GM19328 (cell line): ENCODE measurements around the gene APBB2.

Source experiments
- ATAC-seq: cut with Tn5 transposase; IDR thresholded peaks from one replicate; pipeline ENCODE4 v1.9.1; 2021; ENCODE audit warnings: mild to moderate bottlenecking, moderate library complexity; ENCODE audit not compliant: unreplicated experiment

The APBB2 gene

DNA sequence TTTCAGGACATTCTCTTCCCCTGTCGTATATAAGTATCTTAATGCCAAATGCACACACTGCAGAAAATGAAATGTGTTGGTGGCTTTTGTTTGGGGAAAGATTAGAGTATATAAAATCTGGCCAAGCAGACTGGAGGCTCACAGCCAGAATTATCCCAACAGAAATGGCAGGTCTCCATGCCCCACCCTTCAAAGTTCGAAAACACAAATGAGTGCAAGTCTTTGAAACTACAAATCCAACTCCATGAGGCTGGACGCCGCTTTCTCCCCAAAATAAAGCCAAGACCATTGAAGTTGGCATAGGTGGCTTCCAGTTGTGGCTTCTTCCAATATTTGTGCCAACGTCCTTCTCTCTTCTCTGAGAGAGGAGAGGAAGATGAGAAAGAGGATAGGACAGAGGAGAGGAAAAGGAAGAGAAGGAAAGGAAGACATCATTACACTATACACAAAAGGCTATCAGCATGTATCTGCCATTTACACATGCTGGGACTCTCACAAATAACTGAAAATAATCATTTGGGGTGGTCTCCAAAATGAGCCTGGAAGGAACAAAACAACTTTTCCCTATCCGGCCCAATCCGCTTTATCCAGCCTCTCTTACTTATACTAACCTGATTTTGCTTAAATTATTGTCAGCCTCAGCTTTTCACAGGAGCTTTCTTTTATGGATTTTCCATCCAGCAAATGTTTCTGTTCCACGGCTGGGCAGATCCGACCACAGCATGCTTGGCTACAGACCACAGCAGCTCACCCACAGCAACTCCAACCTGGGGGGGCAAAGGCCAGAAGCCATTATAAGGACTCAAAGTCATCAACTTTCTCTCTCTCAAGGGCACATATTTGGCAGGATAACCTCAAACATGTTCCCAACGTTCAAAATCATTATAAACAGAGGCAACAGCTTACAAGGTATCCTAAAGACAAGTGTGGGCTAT lies 71.7 kb downstream of the APBB2 start:
- no peak for ATAC-seq

DNA sequence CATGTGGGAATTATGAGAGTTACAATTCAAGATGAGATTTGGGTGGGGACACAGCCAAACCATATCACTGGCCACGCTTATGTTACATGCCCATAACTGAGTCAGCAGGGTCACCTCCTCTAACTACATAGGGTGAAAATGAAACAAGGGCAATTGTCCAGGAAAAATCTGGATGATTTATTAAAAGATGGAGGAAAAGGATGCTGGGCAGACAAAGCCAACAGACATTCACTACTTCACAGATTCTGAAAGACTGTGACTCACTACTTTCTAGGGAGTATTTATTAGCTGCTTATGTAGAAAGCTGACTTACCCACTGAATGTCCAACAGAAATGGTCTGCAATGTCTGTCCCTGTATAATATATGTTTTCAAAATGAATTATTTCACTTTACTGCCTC lies 72.4 kb downstream of the APBB2 start:
- ATAC-seq: no peak

DNA sequence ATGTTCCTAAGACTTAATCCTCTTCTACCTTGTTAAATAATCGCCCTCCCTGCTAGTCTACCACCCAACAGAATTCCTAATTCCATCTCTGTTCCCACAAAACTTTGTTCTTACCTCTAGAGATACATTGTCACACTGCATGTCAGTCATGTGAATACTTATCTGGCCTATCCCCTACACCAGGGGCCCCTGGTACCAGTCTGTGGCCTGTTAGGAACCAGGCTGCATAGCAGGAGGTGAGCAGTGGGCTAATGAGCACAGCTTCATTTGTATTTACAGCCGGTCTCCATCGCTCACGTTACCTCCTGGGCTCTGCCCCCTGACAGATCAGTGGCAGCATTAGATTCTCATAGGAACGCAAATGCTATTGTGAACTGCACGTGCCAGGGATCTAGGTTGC lies 73.9 kb downstream of the APBB2 start:
- no peak for ATAC-seq

DNA sequence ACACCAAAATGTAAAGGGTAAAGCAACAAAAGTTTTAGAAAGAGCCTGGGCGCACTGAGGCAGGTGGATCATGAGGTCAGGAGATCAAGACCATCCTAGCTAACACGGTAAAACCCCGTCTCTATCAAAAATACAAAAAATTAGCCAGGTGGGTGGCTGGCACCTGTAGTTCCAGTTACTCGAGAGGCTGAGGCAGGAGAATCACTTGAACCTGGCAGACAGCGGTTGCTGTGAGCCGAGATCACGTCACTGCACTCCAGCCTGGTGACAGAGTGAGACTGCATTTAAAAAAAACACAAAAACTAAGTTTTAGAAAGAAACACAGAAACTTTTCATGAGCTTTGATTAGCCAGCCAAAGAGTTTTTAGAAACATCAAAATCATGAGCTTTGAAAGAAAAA lies 76.5 kb downstream of the APBB2 start:
- no peak for ATAC-seq

DNA sequence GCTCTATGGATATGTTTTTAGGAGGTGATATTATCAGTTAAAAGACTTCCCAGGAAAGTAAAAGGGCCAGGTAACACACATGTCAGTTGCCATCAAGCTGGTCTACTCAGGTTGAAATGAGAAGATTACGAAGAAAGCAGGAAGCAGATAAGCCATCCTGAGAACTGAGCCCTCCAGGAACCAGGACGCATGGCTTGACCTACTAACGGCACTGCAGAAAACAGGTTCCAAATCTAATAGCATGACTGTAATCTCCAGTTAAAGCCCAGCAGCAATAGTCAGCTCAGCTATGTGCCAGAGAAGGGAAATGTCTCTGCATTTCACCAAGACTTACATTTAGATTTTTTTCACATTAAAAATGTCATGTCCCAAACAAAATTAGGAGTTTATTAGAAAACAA lies 77.9 kb downstream of the APBB2 start:
- ATAC-seq: no peak

DNA sequence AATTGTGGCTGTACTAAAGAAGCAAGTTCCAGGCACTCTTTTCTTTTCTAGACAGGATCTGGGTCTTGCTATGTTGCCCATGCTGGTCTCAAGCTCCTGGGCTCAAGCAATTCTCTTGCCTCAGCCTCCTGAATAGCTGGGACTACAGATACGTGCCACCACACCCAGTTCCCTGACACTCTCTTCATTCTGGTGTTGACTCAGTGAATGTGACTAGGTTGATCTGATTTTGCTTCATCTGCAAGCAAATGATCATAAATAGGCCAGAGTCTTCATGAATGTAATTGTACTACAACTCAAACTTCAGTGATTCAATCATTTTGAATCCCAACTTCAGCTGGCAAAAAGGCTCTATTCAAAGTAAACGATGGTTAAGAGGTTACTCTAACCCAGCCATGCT lies 78.5 kb downstream of the APBB2 start:
- ATAC-seq: no peak

DNA sequence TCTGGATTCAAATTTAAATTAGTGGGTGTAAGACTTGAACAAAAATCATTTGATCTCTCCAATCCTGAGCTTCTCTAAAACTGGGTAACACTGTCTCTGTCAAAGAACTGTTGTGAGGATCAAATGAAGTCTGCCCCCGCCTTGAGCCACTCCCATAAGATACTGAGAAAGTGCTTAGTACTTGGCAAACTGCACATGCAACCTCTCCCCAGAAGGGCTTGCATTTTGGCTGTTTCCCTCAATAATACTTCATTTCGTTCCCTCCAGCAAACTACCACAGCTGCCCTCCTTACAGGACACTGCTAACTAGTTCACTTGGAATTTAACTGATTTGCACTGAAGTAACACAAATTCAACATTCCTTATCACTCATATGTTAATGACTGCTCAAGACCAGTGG lies 79.8 kb downstream of the APBB2 start:
- ATAC-seq: no peak

DNA sequence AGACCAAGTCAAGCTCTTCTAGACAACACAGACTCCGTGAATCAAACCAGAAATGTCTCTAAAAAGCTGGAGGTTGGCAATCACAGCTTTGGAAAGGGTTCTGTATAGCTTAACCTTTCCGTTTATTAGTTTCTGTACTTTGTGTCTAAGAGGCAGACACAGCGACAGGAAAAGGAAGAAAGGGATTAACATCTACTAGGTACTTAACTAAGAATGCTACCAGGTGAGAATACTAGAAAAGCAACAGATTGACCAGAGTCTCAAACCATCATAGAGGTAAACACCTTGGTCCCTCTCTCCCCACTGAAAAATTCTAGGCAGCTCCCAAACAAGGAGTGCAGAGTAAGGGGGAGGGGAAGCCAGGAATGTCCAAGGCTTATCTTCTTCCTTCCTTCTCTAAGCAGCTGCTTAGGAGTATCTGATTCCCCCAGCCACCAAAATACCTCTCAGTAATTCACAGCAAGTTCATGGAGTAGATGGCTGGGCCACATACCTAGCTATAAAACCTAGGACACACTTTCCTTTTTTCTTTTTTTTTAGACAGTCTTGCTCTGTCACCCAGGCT lies 80.8 kb downstream of the APBB2 start:
- no peak for ATAC-seq

DNA sequence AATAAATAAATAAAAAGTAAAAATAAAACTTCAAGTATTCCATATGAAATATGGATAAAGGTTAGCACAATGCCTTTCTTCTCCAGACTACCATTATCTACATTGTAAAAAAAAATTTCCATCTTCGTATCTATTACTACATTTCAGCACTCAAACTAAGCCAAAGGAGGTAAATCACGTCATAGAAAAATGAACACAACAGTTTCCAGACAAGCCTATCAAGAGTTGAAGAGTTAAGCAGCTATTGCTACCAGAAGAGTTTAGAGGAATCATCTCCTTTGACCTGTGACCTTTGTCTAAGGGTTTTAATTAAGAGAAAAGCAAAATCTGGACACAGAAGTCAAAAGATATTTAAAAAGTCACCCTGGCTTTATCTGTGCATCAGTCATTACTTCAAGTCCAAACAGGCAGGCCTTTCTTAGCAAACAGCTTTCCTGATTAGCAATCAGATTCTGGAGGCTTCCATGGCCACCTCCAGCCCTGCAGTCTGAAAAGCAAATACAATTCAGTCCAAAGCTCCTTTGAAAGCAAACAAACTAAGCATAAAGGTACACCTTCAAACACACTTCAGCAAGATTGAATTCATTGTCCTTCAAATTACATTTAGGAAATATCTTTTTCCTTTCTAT lies 82.2 kb downstream of the APBB2 start:
- ATAC-seq: no peak

DNA sequence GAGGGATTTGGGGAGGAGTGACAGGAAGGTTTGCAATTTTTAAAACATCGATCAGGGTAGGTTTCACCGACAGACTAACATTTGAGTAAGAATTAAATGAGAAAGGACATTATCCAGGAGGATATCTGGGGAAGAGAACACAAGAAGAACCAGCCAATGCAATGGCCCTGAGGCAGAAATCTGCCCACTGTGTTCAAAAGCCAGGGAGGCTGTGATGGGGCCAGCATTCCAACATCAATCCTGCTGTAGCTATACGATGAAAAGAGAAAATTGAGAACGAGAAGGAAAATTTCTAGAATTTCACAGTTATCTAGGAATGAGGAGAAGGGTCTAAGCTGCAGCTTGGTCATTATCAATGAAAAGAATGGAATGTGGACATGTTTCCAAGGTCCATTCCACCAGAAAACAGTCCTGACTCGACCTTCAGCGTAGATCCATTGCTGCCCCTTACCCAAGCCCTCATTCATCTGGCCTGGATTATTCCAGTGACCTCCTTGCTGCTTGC lies 84.4 kb downstream of the APBB2 start:
- ATAC-seq: no peak

DNA sequence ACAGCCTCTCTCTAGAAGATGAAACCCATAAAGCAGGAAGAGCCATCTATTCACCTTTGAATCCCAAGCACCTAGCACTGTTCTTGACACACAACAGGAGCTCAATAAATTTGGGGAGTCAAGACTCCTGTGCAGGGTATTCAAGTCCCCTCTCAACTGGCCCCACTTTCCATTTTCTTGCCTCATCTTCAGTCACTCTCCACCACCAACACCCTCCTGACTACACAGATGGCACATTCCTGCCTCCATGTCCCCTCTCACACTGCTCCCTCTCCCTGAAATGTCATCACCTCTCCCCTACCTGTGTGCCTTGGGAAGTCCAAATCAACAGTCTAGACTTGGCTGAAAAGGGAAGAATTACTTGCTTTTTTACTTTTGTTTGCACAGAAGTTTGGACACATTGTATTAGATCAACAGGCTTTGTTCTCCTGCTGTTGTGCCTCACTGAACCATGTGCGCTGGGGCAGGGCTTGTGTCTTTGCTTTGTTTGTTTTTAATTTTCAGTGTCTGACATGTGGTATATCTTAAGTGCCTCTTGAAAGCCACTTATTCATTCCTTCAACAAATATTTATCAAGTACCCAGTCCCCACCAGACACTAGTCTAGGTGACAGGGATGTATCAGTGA lies 85.1 kb downstream of the APBB2 start:
- ATAC-seq: no peak

DNA sequence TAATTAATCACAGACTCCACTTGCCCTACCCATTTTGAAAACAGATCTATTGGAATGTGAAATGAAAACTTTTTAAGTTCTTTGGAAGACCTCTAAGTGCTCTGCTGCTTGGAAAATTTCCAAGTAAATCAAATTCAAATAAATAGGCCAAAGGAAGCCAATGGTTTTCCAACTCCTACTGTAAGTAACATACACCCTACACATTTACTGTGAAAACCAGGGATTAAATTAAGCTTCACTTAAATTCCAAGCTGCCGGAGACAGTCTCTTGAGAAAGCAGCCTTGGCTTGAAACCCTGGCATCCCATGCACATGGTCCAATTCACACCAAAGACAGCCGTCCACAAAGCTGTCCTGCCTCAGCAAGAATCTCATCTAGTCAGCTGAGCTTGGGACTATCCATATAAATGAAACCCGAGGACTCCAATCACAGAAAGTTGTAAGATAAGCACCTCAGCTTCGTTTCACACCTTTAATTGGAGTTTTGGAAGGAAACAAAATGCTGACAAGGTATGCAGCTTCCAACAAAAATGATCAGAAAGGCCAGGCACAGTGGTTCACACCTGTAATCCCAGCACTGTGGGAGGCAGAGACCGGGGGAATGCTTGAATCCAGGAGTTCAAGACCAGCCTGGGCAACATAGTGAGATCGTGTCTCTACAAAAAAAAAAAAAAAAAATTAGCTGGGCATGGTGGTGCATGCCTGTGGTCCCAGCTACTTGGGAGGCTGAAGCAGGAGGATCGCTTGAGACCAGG lies 88.6 kb downstream of the APBB2 start:
- no peak for ATAC-seq

DNA sequence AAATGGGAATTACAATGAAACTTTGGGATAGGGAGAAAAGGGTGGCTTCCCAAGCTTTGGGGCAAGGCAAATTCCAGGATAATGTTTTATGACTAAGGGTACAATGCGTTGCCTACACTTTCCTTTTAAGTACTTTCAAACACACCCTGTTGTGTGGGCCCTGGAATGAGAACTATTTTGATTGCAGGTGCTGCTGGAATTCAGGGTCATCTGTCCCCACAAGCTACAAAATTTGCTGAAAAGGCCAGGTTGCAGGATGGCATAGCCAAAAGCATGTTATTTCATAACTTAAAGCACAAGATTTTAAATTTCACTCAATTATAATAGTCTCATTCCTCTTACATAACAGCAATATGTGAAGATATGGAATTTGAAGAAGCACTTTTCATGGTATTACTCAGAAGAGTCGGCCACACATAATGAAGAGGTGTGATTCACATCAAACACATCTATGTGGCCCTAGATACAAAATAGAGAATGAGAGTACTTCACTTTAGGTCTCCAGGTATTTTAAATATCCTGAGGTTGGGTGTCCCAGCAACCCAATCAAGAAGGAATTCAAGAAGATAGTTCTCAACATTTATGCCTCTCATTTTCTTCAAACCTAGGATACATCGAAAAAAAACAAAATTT lies 89.3 kb downstream of the APBB2 start:
- no peak for ATAC-seq

DNA sequence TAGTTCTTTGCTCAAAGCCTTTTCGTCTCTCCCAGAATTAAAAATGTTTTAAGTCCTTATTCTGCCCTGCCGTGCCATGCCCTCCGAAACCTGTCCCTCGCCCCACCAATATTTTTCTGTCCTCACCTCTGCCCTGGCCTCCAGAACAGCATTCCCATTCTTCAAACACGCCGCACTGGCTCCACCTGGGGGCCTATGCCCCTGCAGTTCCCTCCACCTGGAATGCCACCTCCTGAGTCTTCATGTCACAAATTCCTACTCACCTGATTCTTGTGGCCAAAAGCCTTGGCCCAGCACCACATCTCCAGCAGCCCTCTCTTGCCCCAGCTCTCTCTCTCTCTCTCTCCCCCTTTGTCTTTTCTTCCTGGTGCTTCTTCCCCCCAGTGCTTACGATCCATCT lies 91.6 kb downstream of the APBB2 start:
- ATAC-seq: no peak

DNA sequence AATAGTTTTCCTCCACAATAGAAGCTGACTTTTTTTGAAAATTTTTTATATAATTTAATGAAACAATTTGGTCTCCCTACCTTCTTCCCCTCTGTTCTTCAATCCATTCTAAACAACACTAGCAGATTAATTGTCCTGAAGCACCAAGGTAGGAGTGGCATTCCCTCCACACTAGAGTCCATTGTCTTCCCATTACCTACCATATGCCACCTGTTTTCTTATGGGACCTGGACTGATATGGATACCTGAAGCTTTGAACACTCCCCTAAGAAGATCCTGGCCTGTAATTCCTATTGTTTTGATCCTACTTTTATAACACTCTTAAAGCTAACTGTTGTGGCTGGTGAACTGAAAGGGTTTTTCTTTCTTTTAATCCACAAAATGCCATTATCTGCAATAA lies 92.0 kb downstream of the APBB2 start:
- ATAC-seq: no peak

DNA sequence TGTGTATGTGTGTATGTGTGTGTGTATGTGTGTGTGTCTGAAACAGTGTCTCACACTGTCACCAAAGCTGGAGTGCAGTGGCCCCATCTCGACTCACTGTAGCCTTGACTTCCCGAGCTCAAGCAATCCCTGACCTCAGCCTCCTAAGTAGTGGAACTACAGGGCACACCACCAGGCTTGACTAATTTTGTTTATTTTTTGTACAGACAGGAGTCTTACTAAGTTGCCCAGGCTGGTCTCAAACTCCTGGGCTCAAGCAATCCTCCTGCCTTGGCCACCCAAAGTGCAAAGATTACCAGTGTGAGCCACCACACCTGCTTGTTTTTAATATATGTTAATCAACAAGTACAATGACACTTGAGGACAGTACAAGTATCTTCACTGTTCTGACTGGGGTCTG lies 92.4 kb downstream of the APBB2 start:
- no peak for ATAC-seq

DNA sequence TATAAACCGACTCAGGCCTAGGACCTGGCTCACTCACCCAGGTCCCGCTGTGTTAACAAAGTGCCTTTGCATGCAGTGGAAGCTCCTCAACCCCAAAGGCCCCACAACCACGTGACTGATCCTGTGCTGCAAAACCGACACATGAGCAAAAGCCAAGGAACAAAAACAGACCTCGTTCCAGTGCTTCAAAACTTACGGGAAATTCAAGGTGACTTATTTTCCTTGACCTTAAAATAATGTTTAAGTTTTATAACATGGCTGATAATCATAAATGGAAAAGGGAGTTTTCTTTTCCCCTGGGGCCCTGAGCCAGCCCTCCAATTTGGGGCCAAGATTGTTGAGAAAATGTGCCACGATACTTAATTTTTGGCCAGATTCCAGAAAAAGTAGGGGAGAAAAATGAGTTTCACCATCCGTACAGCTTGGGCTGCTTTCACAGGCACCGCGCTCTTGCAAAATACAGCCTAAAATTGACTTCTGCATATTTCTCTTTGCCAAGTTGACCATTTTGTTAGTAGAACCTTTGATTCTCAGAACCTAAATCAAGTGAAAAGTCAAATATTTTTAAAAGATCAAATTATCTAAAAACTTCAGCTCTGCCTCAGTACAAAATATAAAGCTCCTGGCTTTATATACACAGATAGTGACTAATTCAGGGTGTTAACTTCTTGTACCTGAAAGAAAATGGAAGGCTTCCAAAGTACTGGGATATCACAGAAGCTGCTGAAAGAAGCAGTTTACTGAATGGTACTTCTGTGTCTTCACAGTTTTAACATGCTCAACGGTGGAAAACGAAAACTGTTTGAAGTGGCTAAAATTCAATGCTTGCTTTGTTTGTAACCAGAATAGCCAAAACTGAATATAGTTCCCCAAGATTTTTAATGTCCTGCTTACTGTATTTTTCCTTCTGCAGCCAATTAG lies 93.8 kb downstream of the APBB2 start:
- ATAC-seq: no peak

DNA sequence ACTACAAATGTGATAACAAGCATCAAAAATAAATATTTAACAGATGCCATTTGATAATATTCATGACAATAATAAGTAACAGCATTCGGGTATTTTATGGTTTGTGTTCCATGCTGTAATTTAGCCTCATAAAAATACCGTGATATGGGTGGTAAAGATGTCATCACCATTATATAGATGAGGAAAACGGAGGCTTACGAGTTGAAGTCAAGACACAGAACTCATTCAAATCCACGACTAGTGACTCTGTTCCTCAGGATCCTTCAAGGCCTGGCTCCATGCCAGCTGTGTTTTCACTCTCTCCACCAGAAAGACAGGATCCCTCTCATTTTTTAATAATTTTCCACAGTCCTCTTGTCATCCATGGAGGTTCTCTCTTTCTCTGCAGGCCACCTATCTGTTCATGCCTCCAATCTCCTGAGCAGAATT lies 94.5 kb downstream of the APBB2 start:
- no peak for ATAC-seq

DNA sequence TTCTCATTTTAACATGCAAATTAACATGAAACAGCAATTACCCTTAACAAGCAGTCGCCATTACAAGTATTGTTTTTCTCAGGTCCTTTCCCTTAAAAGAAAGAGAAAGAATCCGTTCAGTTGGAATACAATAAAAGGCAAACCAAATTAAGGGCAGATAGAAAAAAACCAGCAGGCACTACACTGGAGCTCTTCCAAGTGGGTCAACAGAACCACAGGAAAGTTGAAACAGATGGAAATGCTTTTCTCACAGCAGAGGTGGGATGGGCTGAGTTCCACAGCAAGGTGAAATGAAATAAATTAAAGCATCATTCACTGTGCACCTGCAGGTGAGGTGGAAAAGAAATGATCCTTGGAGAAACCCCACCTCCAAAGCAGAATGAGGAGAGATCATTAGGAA lies 102.6 kb downstream of the APBB2 start:
- ATAC-seq: no peak
